Fibroblast of skin of left biceps (primary cell): ENCODE results near the gene DHX8.

ENCODE experiments used
- DNase-seq, 2 experiments: peaks; one replicate each; pipeline ENCODE4 v3.0.0-alpha.2; 2013; ENCODE audit warnings: low read depth in 2 of 2

Gene DHX8

DNA sequence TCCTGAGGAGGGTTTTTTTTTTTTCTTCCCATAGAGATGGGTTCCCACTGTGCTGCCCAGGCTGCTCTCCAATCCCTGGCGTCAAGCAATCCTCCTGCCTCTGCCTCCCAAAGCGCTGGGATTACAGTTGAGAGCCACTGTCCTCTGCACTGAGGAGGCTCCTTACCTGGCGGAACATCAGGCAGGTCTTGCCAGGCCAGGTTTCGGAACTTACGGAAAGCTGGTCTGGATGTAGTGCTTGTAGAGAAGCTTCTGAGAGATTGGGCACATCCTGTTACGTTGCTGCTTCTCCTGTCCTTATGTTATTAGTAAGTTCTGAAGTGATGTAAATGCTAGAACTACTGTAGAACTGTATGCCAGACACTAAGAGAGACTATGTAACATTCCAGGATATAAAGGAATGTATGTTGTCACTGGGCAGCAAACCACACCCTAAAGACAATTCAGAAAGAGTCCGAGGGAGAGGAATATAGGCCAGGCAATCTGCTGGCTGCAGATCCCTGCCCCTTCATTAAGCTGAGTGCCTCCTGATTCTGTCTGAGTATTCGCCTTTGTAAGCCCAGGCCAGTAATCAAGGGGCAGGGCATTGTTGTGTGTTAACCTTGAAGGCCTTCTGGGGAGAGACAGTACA is 41.3 kb downstream of the DHX8 start:
- no peak for DNase-seq

DNA sequence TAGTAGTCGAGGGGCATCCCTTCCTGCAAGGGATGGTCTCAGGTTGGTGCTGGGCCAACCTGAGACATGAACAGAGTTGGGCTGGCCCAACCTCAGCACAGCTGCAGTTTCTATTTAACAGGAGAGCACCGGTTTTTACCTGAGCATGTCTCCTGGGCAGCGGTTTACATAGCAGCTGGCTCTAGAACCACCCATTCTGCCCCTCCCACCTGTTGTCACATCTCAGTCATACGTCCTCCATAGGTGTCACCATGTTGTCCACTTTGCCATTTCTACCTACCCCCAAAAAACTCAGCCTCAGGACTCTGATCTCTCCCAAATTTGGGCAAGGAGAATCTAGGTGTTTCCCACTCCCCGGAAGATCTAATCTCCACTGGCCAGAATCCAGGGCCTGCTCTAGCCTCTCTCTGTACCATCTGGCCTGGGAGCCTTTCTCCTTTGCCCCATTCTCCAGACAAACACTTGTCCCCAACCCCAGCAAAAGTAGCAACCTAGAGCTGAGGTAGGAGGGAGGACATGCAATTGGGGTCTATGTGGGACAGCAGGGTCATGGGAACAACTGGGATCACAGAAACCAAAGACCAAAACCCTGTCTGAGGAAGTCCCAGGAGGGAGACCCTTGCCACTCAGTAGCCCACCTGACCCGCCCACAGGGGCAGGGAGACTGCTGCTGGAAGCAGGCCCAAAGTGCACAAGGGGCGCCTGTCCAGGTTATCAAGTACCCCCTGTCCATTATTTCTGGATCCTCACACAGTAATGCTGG is 43.3 kb downstream of the DHX8 start:
- no peak for DNase-seq

DNA sequence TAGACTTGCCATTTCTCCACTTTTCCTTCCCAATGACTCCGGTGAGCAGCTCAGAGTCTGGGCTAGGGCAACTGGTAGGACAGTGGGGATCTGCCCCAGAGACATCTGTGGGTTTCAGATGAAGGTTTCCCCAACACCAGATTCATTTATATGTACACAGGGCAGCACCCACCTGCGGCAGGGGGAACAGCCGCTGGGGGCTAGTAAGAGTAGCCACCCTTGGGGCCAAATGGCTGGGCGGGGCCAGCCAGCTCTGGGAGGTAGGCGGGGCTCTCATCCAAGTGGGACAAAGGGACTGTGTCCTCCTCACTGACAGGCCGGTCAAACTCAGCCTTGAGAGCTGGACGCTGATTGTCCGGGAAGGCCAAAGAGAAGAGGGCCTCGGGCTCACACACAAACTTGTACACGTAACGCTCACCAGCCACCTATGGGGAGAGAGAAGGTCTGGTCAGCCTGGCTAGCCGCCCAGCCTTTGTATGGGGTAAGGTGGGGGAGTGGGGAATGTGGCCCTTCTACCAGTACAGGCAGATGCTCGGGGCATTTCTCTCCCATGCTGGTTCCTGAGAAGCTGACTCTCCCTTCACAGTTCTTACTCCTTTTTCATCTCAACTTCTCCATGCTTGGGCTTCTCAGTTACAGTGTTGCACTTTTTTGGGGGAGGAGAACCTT is 44.7 kb downstream of the DHX8 start:
- DNase-seq: no peak

DNA sequence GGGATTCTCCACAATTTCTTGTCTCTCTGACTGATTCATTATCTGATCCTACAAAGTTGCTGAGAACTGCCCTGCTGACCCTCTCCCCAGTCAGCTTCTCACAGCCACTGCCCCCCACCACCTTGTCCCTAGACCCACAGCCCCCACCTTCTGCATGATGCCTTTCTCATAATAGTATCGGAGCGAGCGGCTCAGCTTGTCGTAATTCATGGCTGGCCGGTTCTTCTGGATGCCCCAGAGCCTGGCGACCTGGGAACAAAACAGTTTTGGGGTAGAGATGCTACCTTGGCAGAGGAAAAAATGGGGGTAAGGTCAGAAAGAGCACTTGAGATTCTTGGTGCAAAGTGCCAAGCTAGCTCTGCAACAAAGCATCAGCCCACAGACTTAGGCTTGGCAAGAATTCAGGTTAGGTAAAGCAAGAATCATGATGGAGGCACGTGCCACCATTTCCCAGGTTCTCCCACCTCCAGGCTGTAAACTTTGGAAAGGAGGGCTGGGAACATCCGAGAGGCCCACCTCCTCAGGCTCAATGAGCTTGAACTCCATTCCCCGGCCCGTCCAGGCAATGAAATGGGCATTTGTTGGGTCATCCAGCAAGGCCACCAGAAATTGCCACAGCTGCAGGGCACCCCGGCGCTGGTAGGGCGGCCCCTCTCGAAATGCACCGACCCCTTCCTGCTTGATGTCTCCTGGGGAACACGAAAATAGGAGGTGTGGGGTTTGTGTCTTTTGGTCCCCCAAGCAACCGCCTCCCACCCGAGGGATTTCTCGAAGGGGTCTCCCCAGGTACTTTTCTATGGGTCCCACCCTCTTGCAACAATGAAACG is 45.4 kb downstream of the DHX8 start:
- DNase-seq: no peak

DNA sequence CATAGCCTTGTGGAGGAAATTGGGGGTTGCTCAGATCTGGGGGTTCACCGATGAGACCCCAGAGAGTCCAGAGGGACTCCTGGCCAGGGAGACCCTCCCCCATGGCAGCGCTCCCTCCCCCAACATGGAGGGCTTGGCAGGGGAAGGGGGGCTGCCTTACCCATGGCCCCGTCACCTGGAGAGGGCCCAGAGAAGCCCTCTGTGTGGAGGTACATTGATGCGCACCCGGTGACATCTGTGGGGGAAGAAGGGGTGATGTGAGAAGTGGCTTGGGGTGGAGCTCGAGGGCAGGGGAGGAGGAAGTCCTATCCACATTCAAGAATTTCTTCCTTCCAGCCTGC is 46.1 kb downstream of the DHX8 start:
- no peak for DNase-seq

DNA sequence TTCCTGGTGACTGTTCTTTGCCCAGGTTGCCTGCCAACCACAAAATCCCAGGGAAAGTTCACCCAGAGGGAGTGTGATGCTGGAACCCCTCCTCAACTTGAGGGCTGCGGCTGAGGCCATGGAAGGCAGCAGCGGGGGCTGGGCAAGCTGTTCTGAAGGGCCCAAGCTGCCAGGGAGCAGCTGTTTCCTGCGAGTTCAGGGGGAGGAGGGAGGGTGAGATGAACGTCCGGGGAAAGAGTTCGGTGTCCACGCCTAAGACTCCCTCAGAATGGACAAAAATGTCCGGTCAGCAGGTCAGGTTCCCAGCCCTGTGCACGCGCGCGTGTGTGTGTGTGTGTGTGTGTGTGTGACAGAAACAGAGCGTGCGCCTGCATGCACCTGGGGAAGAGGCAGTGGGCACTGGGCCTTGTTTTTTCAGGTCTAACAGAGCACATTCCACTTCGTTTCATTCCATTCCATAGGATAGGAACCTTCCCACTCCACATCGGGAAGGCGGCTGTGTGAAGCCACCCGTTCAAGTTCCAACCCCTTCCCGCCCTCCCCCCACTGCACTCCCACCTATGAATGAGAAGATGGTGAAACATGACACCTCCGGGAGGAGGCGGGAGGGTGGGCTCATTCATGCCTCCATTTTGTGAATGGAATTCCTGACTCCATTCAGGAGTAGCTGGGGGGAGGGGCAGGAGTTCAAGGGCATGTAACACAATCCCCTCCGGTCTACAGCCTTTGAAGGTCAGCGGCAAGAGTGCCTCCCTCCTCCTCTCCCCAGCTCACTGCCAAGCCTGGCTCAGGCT is 46.7 kb downstream of the DHX8 start:
- DNase-seq: peak; percentile 85

DNA sequence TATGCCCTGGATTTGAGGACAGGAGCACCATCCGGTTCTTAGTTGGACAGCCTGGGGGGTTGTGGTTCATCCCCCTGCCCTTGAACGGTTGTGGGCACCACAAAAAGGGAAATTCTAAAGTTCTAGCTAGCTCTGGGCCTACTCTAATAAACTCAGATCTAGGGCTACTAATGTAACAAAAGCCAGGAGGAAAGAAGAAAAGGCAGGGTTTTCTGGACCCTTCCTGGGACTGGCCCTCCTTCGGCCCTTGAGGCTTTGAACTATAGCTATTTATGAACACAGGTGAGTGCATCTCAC is 47.3 kb downstream of the DHX8 start:
- no peak for DNase-seq

DNA sequence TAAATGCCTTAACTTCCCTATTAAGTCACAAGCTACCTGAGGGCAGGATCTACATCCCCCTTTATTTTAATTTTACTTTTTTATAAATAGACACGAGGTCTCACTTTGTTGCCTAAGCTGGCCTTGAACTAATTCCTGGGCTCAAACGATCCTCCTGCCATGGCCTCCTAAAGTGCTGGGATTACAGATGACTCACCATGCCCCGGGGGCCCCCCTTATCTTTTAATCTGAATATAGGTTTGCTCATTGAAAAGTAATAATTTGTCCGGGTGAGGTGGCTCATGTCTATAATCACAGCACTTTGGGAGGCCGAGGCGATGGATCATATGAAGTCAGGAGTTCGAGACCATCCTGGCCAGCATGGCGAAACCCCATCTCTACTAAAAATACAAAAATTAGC is 48.2 kb downstream of the DHX8 start:
- no peak for DNase-seq

DNA sequence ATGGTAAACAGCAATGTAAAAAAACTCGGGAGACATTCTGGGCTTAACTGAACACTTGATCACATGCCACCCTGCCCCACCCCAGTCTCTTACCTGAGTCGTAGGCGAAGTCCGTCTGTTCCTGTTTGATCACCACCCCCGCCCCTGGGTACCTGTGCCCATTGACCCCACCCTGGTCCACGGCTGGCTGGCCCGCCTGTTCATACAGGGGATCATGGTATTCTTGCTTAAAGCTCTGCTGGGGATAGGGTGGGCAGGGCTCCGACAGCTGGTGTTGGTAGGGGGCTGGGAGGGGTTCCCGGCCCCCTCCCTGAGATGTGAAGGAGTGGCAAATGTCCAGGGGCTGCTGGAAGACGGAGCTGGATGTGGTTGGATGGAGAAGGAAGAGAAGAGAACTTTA is 48.8 kb downstream of the DHX8 start:
- DNase-seq: no peak

DNA sequence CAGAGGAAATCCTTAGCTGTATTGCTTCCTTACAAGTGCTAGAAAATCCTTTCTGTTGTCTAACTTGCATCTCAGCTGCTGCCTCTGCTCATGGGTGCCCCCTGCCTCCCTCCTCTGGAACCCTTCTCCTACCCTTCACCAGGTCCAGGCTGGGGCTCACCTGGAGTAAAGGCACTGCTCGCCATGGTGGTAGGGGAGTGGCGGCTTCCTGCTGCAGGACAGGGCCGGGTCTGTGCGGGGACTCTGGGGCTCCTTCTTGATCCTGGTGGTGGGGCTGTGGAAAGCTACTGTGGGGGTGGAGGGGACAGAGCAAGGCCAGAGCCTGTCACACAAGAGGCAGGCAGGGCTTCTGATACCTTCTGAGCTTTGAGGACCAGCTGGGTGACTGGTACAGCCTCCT is 49.9 kb downstream of the DHX8 start:
- no peak for DNase-seq

DNA sequence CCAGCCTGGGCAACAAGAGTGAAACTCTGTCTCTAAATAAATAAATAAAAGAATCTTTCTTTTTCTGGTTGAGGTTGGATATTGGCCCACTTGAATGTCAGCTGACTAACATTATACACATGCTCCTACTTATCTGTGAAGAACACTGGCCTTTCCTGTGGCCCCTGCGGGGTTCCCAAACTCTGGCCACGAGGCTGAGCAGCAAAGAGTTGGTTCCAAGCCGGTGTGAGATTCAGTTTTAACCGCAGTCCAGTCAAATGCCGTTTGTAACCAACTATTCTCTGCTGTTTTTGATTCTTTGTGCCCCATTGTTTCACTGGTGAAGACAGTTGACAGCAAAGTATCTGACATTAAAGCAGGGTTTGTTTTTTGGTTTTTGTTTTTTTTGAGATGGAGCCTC is 51.1 kb downstream of the DHX8 start:
- DNase-seq: no peak

DNA sequence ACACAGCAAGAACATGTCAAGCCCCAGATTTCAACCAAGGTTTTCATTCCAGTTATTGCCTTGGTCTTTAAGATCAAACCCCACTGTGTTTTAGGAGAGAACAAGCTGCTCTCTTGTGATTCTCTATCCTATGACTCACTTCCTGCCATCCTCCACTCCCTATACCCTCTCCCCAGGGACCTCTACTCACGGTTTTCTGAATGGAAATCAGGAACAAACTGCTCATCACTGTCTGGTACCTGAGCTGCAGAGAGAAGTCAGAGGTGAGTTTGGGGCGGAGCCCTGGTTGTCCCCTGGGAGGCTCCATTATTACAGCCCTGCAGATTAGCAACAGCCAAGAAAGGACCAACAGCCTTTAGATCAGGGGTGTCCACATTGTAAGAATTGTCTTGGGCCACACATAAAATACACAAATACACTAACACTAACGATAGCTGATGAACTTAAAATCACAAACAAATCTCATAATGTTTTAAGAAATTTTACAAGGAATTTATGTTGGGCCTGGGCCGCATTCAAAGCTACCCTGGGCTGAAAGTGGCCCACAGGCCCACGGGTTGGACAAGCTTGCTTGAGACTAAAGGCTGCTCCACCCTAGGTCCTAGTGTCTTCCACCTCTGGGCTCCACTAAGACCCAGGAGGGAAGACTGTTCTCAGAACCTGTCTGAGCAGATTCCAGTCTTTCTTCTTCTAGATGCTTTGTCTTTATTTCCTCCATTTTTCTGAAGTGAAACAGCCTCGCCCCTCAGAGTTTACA is 52.6 kb downstream of the DHX8 start:
- peak in 1 of 2 experiments; percentile 57 for DNase-seq

DNA sequence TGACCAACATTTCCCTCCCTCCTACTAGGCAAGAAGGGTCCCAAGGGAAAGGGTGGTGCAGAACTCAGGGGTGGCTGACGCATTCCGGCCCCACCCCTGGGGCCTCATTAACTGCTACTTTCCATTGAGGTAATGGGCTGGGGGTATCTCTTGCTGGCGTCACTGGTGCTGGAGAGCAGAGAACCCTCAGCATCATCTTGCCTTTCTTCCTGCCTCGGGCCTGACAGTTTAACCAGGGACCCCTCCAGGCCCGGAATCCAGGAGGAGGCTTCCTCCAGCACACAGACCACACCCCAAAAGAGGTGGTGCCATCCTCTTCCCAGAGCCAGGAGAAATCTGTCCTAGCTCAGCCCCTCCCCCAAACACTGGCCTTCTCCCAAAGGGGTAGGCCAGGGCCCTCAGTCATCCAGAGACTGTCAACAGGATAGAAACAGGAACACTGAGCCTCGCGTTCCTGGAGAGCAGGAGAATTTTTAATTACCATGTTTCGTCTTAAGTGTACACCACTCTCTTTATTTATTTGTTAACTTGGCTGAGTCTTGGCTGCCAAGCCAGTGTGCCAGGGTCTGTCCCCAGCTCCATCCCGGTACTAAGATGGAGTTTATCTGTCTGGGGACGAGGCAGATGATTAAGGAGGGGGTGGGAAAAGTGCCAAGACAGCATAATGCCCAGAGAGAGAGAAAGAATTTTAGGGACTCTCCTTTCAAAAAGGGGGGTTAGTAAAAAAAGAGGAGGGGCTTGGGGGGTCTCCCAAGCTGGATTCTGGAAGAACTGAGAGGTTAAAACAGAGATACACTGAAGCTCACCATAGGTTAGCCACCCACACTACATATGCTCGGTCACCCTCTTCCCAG is 57.3 kb downstream of the DHX8 start:
- no peak for DNase-seq

DNA sequence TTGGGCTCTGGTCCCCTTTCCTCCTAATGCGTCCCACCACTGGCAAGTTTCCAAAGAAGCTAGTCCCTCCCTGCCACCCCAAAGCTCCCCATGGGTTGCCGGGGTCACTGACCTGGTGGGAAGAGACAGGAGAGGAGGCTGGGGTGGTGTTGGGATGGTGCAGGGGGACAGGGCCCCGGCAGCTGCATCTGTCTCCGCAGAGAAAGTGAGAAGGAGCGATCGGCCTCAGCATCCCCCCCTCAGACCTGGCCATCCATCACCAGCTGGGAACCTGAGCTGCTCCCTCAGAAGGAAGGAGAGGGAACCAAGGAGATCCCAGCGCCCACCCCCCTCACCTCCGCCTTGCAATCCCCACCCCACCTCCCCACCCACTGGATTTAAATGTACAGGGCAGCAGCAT is 59.1 kb downstream of the DHX8 start:
- DNase-seq: no peak

DNA sequence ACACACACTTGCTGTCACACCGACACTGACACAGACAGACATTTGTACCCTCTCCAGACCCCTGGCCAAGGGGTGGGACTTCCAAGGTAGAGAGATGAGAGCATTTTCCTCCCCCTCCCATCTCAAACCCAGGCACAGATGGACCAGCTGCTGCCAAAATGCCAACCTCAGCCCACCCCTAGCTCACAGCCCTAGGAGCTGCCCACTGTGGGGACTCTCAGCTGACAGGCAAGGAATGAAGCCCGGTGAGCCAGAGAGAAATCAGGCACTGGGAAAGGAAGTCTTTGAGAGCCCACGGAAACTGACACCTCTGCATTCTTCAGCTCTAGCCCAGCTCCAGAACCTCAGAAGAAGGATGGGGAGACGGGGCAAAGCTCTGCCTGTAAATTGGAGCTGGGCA is 59.5 kb downstream of the DHX8 start:
- DNase-seq: no peak

DNA sequence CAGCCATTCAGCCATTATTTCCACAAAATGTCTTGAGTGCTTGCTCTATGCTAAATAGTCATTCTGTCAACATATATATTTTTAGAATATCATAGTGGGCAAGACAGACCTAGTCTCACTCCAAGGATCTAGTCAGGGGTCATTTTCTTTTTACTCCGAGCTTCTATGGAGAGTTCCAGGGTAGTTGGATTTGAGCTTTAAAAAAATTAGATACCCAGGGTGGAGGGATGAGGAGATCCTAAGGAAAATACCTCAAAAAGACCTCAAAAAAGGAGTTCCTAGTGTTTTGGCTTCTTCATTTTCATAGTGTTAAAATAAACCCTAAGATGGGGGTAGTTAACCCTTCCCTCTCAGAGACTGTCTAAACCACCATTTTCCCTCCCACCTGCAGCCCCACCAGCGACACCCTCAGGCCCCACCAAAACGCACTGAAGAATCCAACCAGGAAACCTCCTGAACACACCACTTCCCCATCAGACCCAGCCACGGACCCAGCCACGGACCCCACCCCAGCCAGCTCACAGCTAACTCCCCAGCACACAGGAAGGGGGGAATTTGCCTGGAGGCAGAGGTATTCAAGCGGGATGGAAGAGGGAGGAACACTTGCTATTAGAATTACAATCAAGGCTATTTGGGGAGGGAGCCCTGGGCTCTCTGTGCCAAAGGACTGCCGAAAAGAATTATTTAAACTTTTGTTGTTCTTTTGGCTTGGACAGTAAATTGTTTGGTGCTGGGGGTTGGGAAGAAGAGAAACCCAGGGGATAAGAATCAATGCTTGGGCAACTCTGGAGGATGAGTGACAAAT is 60.2 kb downstream of the DHX8 start:
- DNase-seq: no peak

DNA sequence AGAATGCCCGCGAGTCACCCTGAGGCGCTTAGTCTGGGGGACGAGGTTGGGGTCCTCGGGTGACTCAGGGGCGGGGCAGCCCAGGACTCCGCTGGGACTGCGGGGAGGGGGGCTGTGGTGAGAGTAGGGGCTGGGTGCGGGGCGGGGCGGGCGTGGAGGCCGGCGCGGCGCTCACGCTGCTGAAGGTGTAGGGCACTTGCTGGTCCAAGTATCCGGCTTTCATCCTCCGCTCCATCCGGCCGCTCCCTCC is 61.5 kb downstream of the DHX8 start:
- DNase-seq: no peak

DNA sequence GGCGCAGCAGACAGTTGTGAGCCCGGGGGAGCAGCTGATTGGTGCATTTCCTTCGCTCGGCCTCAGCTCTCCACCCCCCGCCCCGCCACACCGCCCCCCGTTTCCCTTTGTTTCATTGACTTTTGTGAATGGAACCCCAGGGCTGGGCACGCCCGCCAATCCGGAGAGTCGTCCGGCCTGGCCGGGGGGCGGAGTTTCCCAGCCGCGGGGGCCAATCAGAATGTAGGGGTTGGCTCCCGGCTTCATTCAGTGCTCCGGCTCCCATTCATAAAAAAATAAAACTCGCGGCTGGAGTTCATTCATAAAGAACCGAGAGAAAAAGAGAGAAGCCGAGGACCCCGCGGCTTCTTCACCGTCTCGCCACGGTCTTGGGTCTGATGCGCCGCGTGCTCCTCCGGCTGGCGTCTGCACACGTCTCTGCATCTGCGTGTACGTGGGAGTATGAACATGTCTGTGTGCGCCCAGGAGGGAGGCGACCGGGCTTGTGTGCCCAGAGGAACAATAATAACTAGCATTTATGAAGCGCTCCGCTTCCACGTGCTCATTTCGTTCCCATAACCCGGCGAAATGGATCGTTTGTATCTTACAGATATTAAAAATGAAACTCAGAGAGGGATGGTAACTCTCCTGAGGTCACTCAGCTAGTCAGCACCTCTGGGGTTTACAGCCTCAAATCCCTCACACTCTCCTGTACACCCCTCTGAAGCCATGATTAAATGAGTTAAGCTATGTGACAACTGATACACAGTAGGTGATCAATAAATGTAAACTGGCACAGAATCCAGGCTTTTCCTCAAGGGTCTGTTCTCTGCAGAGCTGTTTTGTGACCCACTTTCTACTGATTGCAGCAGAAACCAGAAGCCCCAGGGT is 62.8 kb downstream of the DHX8 start, which contains the start of gene ETV4:
Gene ETV4, minus strand, starts transcription at position 22 of the 870 bp plus-strand sequence. CDS start 723 bp downstream, outside the sequence.
- peak; percentile 79 for DNase-seq

DNA sequence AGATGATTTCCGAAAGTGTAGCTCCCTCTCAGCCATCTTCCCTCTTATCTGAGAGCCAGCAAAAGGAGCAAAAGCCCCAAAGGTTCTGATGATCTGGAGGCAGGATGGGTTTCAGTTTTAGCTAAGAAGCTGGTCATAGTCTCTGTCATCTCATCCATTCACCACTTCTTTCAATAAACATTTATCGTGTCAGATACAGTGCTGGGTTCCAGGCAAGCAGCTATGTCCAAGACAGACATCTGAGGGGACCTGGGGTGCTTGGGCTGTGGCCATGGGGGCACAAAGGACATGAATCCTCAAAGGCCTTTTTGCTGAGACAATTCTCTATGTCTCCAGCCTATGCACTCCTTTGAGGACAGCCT is 63.4 kb downstream of the DHX8 start:
- DNase-seq: no peak
